ENCODE results near the gene CILP2.

Gene CILP2

GRCh38 chr19:19531951-19532805 is 5.9 kb upstream of the CILP2 start:
- peak; percentile 64 for DNase-seq

- no peak for DNase-seq
Measured at GRCh38 chr19:19532806-19533701, 5.0 kb upstream of the CILP2 start.

GRCh38 chr19:19533841-19534240 is 4.2 kb upstream of the CILP2 start:
- DNase-seq = no peak

- no peak for DNase-seq
Measured at GRCh38 chr19:19534556-19535265, 3.4 kb upstream of the CILP2 start.

GRCh38 chr19:19535311-19536191 is 2.5 kb upstream of the CILP2 start:
- no peak for DNase-seq

- DNase-seq = no peak
Measured at GRCh38 chr19:19537075-19538048, 703 bp upstream of the CILP2 start.

- DNase-seq = no peak
Measured at GRCh38 chr19:19538785-19539166, 711 bp downstream of the CILP2 start.

- DNase-seq = no peak
Measured at GRCh38 chr19:19539698-19540063, 1.6 kb downstream of the CILP2 start.

- DNase-seq = peak; percentile 75
Measured at GRCh38 chr19:19540064-19540714, 2.1 kb downstream of the CILP2 start.

GRCh38 chr19:19540715-19541515 is 2.9 kb downstream of the CILP2 start:
- peak; percentile 31 for DNase-seq

GRCh38 chr19:19541616-19542015 is 3.6 kb downstream of the CILP2 start:
- no peak for DNase-seq

GRCh38 chr19:19542507-19542906 is 4.4 kb downstream of the CILP2 start:
- DNase-seq = no peak

- DNase-seq = no peak
Measured at GRCh38 chr19:19543101-19543500, 5.0 kb downstream of the CILP2 start.

- no peak for DNase-seq
Measured at GRCh38 chr19:19543640-19544039, 5.6 kb downstream of the CILP2 start.

GRCh38 chr19:19544257-19544953 is 6.3 kb downstream of the CILP2 start:
- DNase-seq = no peak

GRCh38 chr19:19544954-19545591 is 7.0 kb downstream of the CILP2 start:
- DNase-seq = no peak

GRCh38 chr19:19545707-19546106 is 7.6 kb downstream of the CILP2 start:
- no peak for DNase-seq

GRCh38 chr19:19546751-19547162 is 8.7 kb downstream of the CILP2 start:
- DNase-seq = no peak

Measured in fibroblast of skin of right quadriceps (primary cell).